H9 (cell line): ENCODE results near the gene C13orf42. TPM values are rescaled to one million over a fixed set of nuclear protein-coding genes. Genes with fewer than 3 reads are reported as not detected.

Experiments
- DNase-seq: peaks from one replicate; pipeline ENCODE4 v3.0.0-alpha.2; 2017
- H2AFZ ChIP-seq: one replicate; pipeline ENCODE4 v1.6.1; 2013; ENCODE audit warnings: mild to moderate bottlenecking, low read length, control low read depth, moderate library complexity
- H2AK5ac ChIP-seq: 2 replicates; pipeline ENCODE4 v1.6.1; 2013; ENCODE audit warnings: low read length, control low read depth, mixed read lengths; ENCODE audit not compliant: insufficient read length
- H2BK120ac ChIP-seq: one replicate; pipeline ENCODE4 v1.6.1; 2013; ENCODE audit warnings: low read depth, mild to moderate bottlenecking, low read length, control low read depth, inconsistent platforms; ENCODE audit not compliant: poor library complexity, severe bottlenecking
- H2BK12ac ChIP-seq: 2 replicates; pipeline ENCODE4 v1.6.1; 2013; ENCODE audit warnings: low read length, control low read depth, mixed read lengths, low read depth; ENCODE audit not compliant: insufficient read length
- H2BK15ac ChIP-seq: 2 replicates; pipeline ENCODE4 v1.6.1; 2013; ENCODE audit warnings: low read depth, low read length, control low read depth
- H2BK20ac ChIP-seq: one replicate; pipeline ENCODE4 v1.6.1; 2013; ENCODE audit warnings: low read depth, mild to moderate bottlenecking, low read length, control low read depth, inconsistent platforms; ENCODE audit not compliant: poor library complexity, severe bottlenecking
- H2BK5ac ChIP-seq: 2 replicates; pipeline ENCODE4 v1.6.1; 2013; ENCODE audit warnings: low read length, control low read depth, mixed read lengths; ENCODE audit not compliant: insufficient read length
- H3K14ac ChIP-seq: 2 replicates; pipeline ENCODE4 v1.6.1; 2013; ENCODE audit warnings: low read length, control low read depth; ENCODE audit not compliant: insufficient read depth
- H3K18ac ChIP-seq: 2 replicates; pipeline ENCODE4 v1.6.1; 2013; ENCODE audit warnings: low read depth, mild to moderate bottlenecking, mixed read lengths, low read length, control low read depth; ENCODE audit not compliant: insufficient read length
- H3K23ac ChIP-seq: 2 replicates; pipeline ENCODE4 v1.6.1; 2013; ENCODE audit warnings: low read length, control low read depth, mixed read lengths, low read depth; ENCODE audit not compliant: insufficient read length
- H3K23me2 ChIP-seq: 2 replicates; pipeline ENCODE4 v1.6.1; 2013; ENCODE audit warnings: low read depth, mild to moderate bottlenecking, mixed read lengths, low read length, control low read depth; ENCODE audit not compliant: insufficient read length, poor library complexity, severe bottlenecking
- H3K27ac ChIP-seq: 2 replicates; pipeline ENCODE4 v1.5.1; 2013; ENCODE audit warnings: low read length, control low read depth, mixed read lengths, low read depth; ENCODE audit not compliant: insufficient read length
- H3K27me3 ChIP-seq: 2 replicates; pipeline ENCODE4 v1.6.1; 2013; ENCODE audit warnings: low read length, control low read depth, inconsistent platforms; ENCODE audit not compliant: insufficient read depth
- H3K4ac ChIP-seq: 2 replicates; pipeline ENCODE4 v1.6.1; 2013; ENCODE audit warnings: low read depth, mild to moderate bottlenecking, control low read depth, inconsistent platforms, low read length, moderate library complexity
- H3K4me1 ChIP-seq: 2 replicates; pipeline ENCODE4 v1.6.1; 2013; ENCODE audit warnings: low read length, control low read depth, inconsistent platforms; ENCODE audit not compliant: insufficient read depth
- H3K4me2 ChIP-seq: 2 replicates; pipeline ENCODE4 v1.6.1; 2013; ENCODE audit warnings: low read length, control low read depth, mixed read lengths; ENCODE audit not compliant: insufficient read length, insufficient read depth
- H3K56ac ChIP-seq: 2 replicates; pipeline ENCODE4 v1.6.1; 2013; ENCODE audit warnings: low read depth, mild to moderate bottlenecking, mixed read lengths, low read length, control low read depth; ENCODE audit not compliant: insufficient read length
- H3K79me1 ChIP-seq: 2 replicates; pipeline ENCODE4 v1.6.1; 2013; ENCODE audit warnings: low read depth, mild to moderate bottlenecking, moderate library complexity, low read length, control low read depth, inconsistent platforms; ENCODE audit not compliant: insufficient read depth, poor library complexity, severe bottlenecking
- H3K79me2 ChIP-seq: 2 replicates; pipeline ENCODE4 v1.6.1; 2013; ENCODE audit warnings: low read length, control low read depth, inconsistent platforms; ENCODE audit not compliant: insufficient read depth
- H3K9ac ChIP-seq: 2 replicates; pipeline ENCODE4 v1.6.1; 2013; ENCODE audit warnings: low read length, control low read depth, mixed read lengths; ENCODE audit not compliant: insufficient read length; ENCODE audit errors: extremely low read depth
- H3K9me3 ChIP-seq: one replicate; pipeline ENCODE4 v1.6.1; 2013; ENCODE audit warnings: low read depth, low read length, inconsistent platforms; ENCODE audit not compliant: control insufficient read depth
- H3T11ph ChIP-seq: one replicate; pipeline ENCODE4 v1.6.1; 2013; ENCODE audit warnings: mild to moderate bottlenecking, low read length, control low read depth, inconsistent platforms
- H4K20me1 ChIP-seq: one replicate; pipeline ENCODE4 v1.6.1; 2013; ENCODE audit not compliant: control insufficient read depth, insufficient read length, insufficient read depth
- H4K5ac ChIP-seq: 2 replicates; pipeline ENCODE4 v1.6.1; 2013; ENCODE audit warnings: low read depth, mild to moderate bottlenecking, mixed read lengths, low read length, control low read depth; ENCODE audit not compliant: insufficient read length
- H4K8ac ChIP-seq: replicated peaks from 2 replicates; pipeline ENCODE4 v1.6.1; 2013; ENCODE audit warnings: low read length, control low read depth, mixed read lengths, low read depth; ENCODE audit not compliant: insufficient read length
- H4K91ac ChIP-seq: 2 replicates; pipeline ENCODE4 v1.6.1; 2013; ENCODE audit warnings: low read depth, mild to moderate bottlenecking, moderate library complexity, mixed read lengths, low read length, control low read depth; ENCODE audit not compliant: insufficient read length
- H3K27ac Mint-ChIP-seq, 3 experiments: 2 replicates in 2 of 3; 3 replicates in 1 of 3; pipeline ENCODE4 v1.8.0; 2020 to 2021; ENCODE audit warnings: mixed read lengths in 3 of 3, mild to moderate bottlenecking in 1 of 3, moderate library complexity in 1 of 3
- H3K27me3 Mint-ChIP-seq: 2 replicates; pipeline ENCODE4 v1.8.0; 2021; ENCODE audit warnings: low read depth, mild to moderate bottlenecking, moderate library complexity, mixed read lengths
- H3K36me3 Mint-ChIP-seq, 3 experiments: 2 replicates in 2 of 3; 3 replicates in 1 of 3; pipeline ENCODE4 v1.8.0; 2020 to 2021; ENCODE audit warnings: low read depth in 3 of 3, mixed read lengths in 3 of 3; ENCODE audit not compliant: insufficient read depth in 1 of 3
- H3K4me1 Mint-ChIP-seq, 2 experiments: 2 replicates each; pipeline ENCODE4 v1.8.0; 2020; ENCODE audit warnings: mixed read lengths in 2 of 2
- H3K4me3 Mint-ChIP-seq, 2 experiments: 2 replicates in 1 of 2; 3 replicates in 1 of 2; pipeline ENCODE4 v1.8.0; 2020 to 2021; ENCODE audit warnings: mild to moderate bottlenecking in 2 of 2, mixed read lengths in 2 of 2, moderate library complexity in 1 of 2
- H3K9me3 Mint-ChIP-seq, 2 experiments: 2 replicates in 1 of 2; 3 replicates in 1 of 2; pipeline ENCODE4 v1.8.0; 2020; ENCODE audit warnings: mild to moderate bottlenecking in 2 of 2, mixed read lengths in 2 of 2, moderate library complexity in 1 of 2
- WGBS: extraction: QIAGEN DNeasy Blood & Tissue Kit; methylation state at CpG from one replicate; pipeline ENCODE4 v1.1.7; 2013; ENCODE audit warnings: missing lambda C conversion rate, low lambda C conversion rate, mixed read lengths; ENCODE audit not compliant: insufficient read length; ENCODE audit errors: extremely low coverage; 5-methylcytosine and 5-hydroxymethylcytosine counted together
- total RNA-seq: library from RNA; stranded (reverse); gene quantifications from 2 replicates; pipeline ENCODE4 v1.2.1, GENCODE V29; 2021
- TF ChIP-seq, protein P1 (sequence below): fragments of 200-600 bp; sonication (generic); conservative IDR thresholded peaks from 3 replicates; pipeline ENCODE4 v1.8.0; 2021; ENCODE audit warnings: antibody characterized with exemption, mild to moderate bottlenecking

C13orf42 gene
- total RNA-seq, 1 experiment from 2014 or later = 16.5 TPM

DNA sequence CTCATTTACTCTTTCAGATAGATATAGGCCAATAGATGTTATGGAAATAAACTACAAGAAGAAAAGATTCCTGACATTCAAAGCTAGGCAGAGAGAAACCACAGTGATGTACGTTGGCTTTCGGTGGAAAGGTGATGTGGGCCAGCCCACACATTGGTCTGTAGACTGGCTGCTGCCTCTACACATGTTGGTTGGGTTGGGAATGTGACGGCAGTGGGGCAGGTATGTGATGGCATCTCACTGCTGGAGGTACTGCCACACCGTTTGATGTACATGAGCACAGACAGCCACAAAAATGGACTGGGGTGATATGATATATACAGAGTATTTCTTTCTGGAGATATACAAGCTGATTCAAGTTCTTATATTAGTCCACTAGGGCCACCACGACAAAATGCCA lies 69.4 kb downstream of the C13orf42 start:
- no peak overlapping the region for H3K18ac ChIP-seq
- no peaks in the 10 kb centered on the region for H3K27me3 ChIP-seq
- no CpG with 5 or more reads among the region's 5 CpGs for WGBS
- H3K56ac ChIP-seq = no peak overlapping the region
- no peak overlapping the region for H2AFZ ChIP-seq
- no peak overlapping the region for H4K8ac ChIP-seq
- no peaks in the 10 kb centered on the region for H3K9me3 ChIP-seq
- H3K23me2 ChIP-seq = no peaks in the 10 kb centered on the region
- Mint-ChIP-seq H3K36me3 (no peaks in the 10 kb centered on the region; a peak in 1 of 7 replicates), H3K27ac (no peak overlapping the region), H3K27me3 (no peaks in the 10 kb centered on the region), H3K9me3 (no peaks in the 10 kb centered on the region), H3K4me1 (peaks cover 3 to 13% of the 10 kb centered on the region in 2 experiments; a peak in 3 of 4 replicates), H3K4me3 (no peak overlapping the region)
- H3T11ph ChIP-seq = no peak overlapping the region
- H3K4me2 ChIP-seq = no peak overlapping the region
- no peak overlapping the region for H3K23ac ChIP-seq
- H3K79me1 ChIP-seq = no peaks in the 10 kb centered on the region
- H2BK20ac ChIP-seq = no peak overlapping the region
- H4K20me1 ChIP-seq = no peaks in the 10 kb centered on the region
- TF ChIP-seq, protein P1, sequence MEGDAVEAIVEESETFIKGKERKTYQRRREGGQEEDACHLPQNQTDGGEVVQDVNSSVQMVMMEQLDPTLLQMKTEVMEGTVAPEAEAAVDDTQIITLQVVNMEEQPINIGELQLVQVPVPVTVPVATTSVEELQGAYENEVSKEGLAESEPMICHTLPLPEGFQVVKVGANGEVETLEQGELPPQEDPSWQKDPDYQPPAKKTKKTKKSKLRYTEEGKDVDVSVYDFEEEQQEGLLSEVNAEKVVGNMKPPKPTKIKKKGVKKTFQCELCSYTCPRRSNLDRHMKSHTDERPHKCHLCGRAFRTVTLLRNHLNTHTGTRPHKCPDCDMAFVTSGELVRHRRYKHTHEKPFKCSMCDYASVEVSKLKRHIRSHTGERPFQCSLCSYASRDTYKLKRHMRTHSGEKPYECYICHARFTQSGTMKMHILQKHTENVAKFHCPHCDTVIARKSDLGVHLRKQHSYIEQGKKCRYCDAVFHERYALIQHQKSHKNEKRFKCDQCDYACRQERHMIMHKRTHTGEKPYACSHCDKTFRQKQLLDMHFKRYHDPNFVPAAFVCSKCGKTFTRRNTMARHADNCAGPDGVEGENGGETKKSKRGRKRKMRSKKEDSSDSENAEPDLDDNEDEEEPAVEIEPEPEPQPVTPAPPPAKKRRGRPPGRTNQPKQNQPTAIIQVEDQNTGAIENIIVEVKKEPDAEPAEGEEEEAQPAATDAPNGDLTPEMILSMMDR = no peak
- H3K79me2 ChIP-seq = no peaks in the 10 kb centered on the region
- no peak overlapping the region for H2BK15ac ChIP-seq
- H3K27ac ChIP-seq = no peak overlapping the region
- no peak overlapping the region for H2BK12ac ChIP-seq
- no peak overlapping the region for H4K91ac ChIP-seq
- H3K14ac ChIP-seq = no peak overlapping the region
- DNase-seq = no peak
- H3K4me1 ChIP-seq = no peaks in the 10 kb centered on the region
- H3K9ac ChIP-seq = no peak overlapping the region
- H2BK5ac ChIP-seq = no peak overlapping the region
- H3K4ac ChIP-seq = no peak overlapping the region
- no peak overlapping the region for H4K5ac ChIP-seq
- no peak overlapping the region for H2BK120ac ChIP-seq
- no peak overlapping the region for H2AK5ac ChIP-seq
